Heart right ventricle (tissue), 16 donors: ENCODE results near the gene ST6GALNAC4. TPM values are rescaled to one million over a fixed set of nuclear protein-coding genes. Genes with fewer than 3 reads are reported as not detected.

Experiments used
- ATAC-seq, 8 donors: fragments of 200-7000 bp; cut with Tn5 transposase; one replicate each; pipeline ENCODE4 v1.9.1; 2020; ENCODE audit warnings: mild to moderate bottlenecking in 8 of 8, moderate library complexity in 8 of 8, moderate number of reproducible peaks in 1 of 8
- DNase-seq, 2 donors: peaks; one replicate each; pipeline ENCODE4 v3.0.0-alpha.2; 2020
- H3K27ac ChIP-seq, 10 donors: fragments of 200-600 bp; sonication (generic) in 2 of 10; one replicate each; pipeline versions ENCODE4 v1.5.0 to v1.8.0; 2020 to 2022; ENCODE audit warnings: mild to moderate bottlenecking in 3 of 10
- H3K27me3 ChIP-seq, 7 donors: fragments of 200-600 bp; one replicate each; pipeline ENCODE4 v1.8.0; 2021 to 2022; ENCODE audit warnings: mild to moderate bottlenecking in 2 of 7
- H3K36me3 ChIP-seq, 9 donors: fragments of 200-600 bp; sonication (generic) in 1 of 9; one replicate each; pipeline versions ENCODE4 v1.5.0 to v1.8.0; 2020 to 2022; ENCODE audit warnings: mild to moderate bottlenecking in 2 of 9
- H3K4me1 ChIP-seq, 9 donors: fragments of 200-600 bp; sonication (generic) in 1 of 9; one replicate each; pipeline versions ENCODE4 v1.5.0 to v1.8.0; 2020 to 2022; ENCODE audit warnings: mild to moderate bottlenecking in 4 of 9
- H3K4me3 ChIP-seq, 10 donors: fragments of 200-600 bp; sonication (generic) in 2 of 10; one replicate each; pipeline versions ENCODE4 v1.5.0 to v1.8.0; 2020 to 2022; ENCODE audit warnings: mild to moderate bottlenecking in 7 of 10, moderate library complexity in 2 of 10
- H3K9me3 ChIP-seq, 11 donors: fragments of 200-600 bp in 10 of 11; sonication (generic) in 2 of 11; one replicate each; pipeline versions ENCODE4 v1.5.0 to v1.8.0; 2013 to 2022; ENCODE audit warnings: mild to moderate bottlenecking in 2 of 11, control low read depth in 1 of 11, moderate library complexity in 1 of 11
- CTCF ChIP-seq, 9 donors: fragments of 200-600 bp; sonication (generic) in 2 of 9; IDR thresholded peaks; one replicate each; pipeline versions ENCODE4 v1.5.0 to v1.8.0; 2021 to 2022; ENCODE audit warnings: antibody characterized with exemption in 9 of 9, mild to moderate bottlenecking in 5 of 9, moderate library complexity in 1 of 9
- WGBS, 2 donors: extraction: QIAGEN DNeasy Blood & Tissue Kit; methylation state at CpG; one replicate each; pipeline ENCODE4 v1.1.7; 2013; ENCODE audit warnings: inconsistent platforms in 1 of 2; 5-methylcytosine and 5-hydroxymethylcytosine counted together
- intact Hi-C, 10 donors: fragments of 100-400 bp; cut with DNase I; formaldehyde crosslinking; loops; one replicate each; pipeline versions ENCODE4 v1.11.1 to v1.14.2; 2022
- polyA plus RNA-seq, 2 donors: library from polyadenylated mRNA; stranded (reverse); fragments of 200-250 nt; gene quantifications; one replicate each; pipeline ENCODE4 v1.2.3, GENCODE V29; 2013
- total RNA-seq, 10 donors: library from RNA; stranded (reverse); fragmentation: NEBNext Ultra II Directional in 3 of 10; extraction: Animal tissue kit (Norgen Biotek cat#: 25700) in 3 of 10; gene quantifications; one replicate each; pipeline versions ENCODE4 v1.2.1 to v1.2.4, GENCODE V29; 2021 to 2023
- donor health status: Arrhythmogenic right ventricular cardiomyopathy.
- donor health status: ischemic (EF 13 %, LVEDD 7.1; RV severe dilation, severe dysfunction).
- donor health status: healthy with polysubstance abuse.
- donor health status: DM: no; HTN: yes; CAD: no.
- donor health status: DM: no; HTN: no; CAD: no.
- donor health status: ischemic (EF 25% LVEDD 6.9; RV normal size, moderate dysfunction).
- donor health status: ischemic (EF 25% LVEDD 5.7; RV mildly dilated, moderate dysfunction).
- donor health status: healthy.
- donor health status: DM: yes; HTN: yes; CAD: no.
- donor health status: Ischemic cardiomyopathy.
- donor health status: ischemic (EF 35%, LVEDD 5.7; RV mildly dilated, moderate dysfunction).
- donor health status: nonischemic (EF 11% LVEDD 7.7; RV severe dilation, severe dysfunction).
- donor health status: DM: yes; HTN: yes; CAD: no.
- donor health status: PGD.
- donor health status: ischemic (EF 29% LVEDD 5.4; RV normal size, mild dysfunction).
- donor health status: nonischemic (EF 23%, LVEDD 6.1; RV moderate dilation, normal function).

Gene ST6GALNAC4
- total and polyA plus RNA-seq, 12 donors = 10.8 to 52.9 (median 33.9) TPM

GRCh38 chr9:127941062-127941960 is 24.5 kb upstream of the ST6GALNAC4 start:
- DNase-seq (peak in 1 of 2 donors; percentile 3), ATAC-seq (no peak)
- H3K27me3 ChIP-seq = no peaks in the 10 kb centered on the region
- TF ChIP-seq CTCF (IDR thresholded peaks at IDR 0.05) = no peak
- peaks cover 0 to 40% (median 9%) of the 10 kb centered on the region in 9 donors for H3K36me3 ChIP-seq
- H3K4me3 ChIP-seq = no peak overlapping the region
- no peaks in the 10 kb centered on the region for H3K9me3 ChIP-seq
- intact Hi-C loops = loop anchor here in 7 of 10 donors (5.0 to 10.0 kb wide), 3 partner anchors 101 to 176 kb away; no protein-coding TSS in a partner anchor
- H3K27ac ChIP-seq = no peak overlapping the region
- WGBS, 2 donors = 84 to 88% methylated on average over 18 of the region's 18 CpGs
- H3K4me1 ChIP-seq = peaks cover 15 to 55% (median 23%) of the 10 kb centered on the region in 9 donors

GRCh38 chr9:127940593-127940992 is 23.8 kb upstream of the ST6GALNAC4 start:
- no peak for DNase-seq
- TF ChIP-seq CTCF (IDR thresholded peaks at IDR 0.05) = no peak

GRCh38 chr9:127938298-127938690 is 21.5 kb upstream of the ST6GALNAC4 start:
- H3K4me3 ChIP-seq = peak overlapping the region in 9 of 10 donors; percentile 60 to 87 (median 76)
- H3K27me3 ChIP-seq = no peaks in the 10 kb centered on the region
- DNase-seq (peak in 1 of 2 donors; percentile 31), ATAC-seq (peak; percentile 10 to 64 (median 34))
- no peak for TF ChIP-seq CTCF (IDR thresholded peaks at IDR 0.05)
- H3K27ac ChIP-seq = peak overlapping the region; percentile 22 to 88 (median 60)
- no peaks in the 10 kb centered on the region for H3K9me3 ChIP-seq
- peaks cover 15 to 44% (median 23%) of the 10 kb centered on the region in 9 donors for H3K4me1 ChIP-seq
- peaks cover 0 to 26% (median 0%) of the 10 kb centered on the region in 9 donors for H3K36me3 ChIP-seq
- WGBS, 2 donors = 25 to 29% methylated on average over 21 to 25 of the region's 25 CpGs
- intact Hi-C loops = no loop called here

More at GRCh38 chr9:127940593-127940992, 23.8 kb upstream of the ST6GALNAC4 start:
- Histone ChIP-seq H3K4me3 (no peak overlapping the region), H3K27ac (no peak overlapping the region), H3K27me3 (no peaks in the 10 kb centered on the region), H3K9me3 (no peaks in the 10 kb centered on the region), H3K4me1 (peaks cover 16 to 55% (median 23%) of the 10 kb centered on the region in 9 donors), H3K36me3 (peaks cover 0 to 40% (median 9%) of the 10 kb centered on the region in 9 donors)
- intact Hi-C loops = loop anchor here in 7 of 10 donors (5.0 to 10.0 kb wide), 3 partner anchors 102 to 177 kb away; no protein-coding TSS in a partner anchor
- no peak for ATAC-seq
- 91 to 92% methylated on average over 4 of the region's 4 CpGs for WGBS, 2 donors

GRCh38 chr9:127937388-127938297 is 20.8 kb upstream of the ST6GALNAC4 start, which contains the start of gene DPM2:
Gene DPM2, minus strand, starts transcription at chr9:127937854. Its CDS starts 34 bp downstream, at chr9:127937820.
- Histone ChIP-seq H3K4me3 (peak within 1 kb of the TSS; percentile 60 to 87 (median 76)), H3K27me3 (no peaks in the 10 kb centered on the region), H3K9me3 (no peaks in the 10 kb centered on the region), H3K36me3 (peaks cover 0 to 22% (median 0%) of the 10 kb centered on the region in 9 donors), H3K27ac (peak within 1 kb of the TSS; percentile 22 to 88 (median 60)), H3K4me1 (peaks cover 15 to 39% (median 23%) of the 10 kb centered on the region in 9 donors)
- intact Hi-C loops = no loop called here
- WGBS, 2 donors = 4% methylated on average over 59 to 60 of the region's 60 CpGs
- peak; percentile 85 to 93 (median 91) for ATAC-seq
- no peak for TF ChIP-seq CTCF (IDR thresholded peaks at IDR 0.05)
- peak; percentile 79 to 82 for DNase-seq
